GM18511 (cell line): ENCODE results near the gene HCN1.
"Not testable (repeated sequence)": the region's sequence is repeated elsewhere in the genome, so short reads cannot be mapped to it uniquely, and the experiment has no call there.

Experiments
- ATAC-seq: cut with Tn5 transposase; IDR thresholded peaks from one replicate; pipeline ENCODE4 v1.9.1; 2021; ENCODE audit warnings: mild to moderate bottlenecking, moderate library complexity; ENCODE audit not compliant: unreplicated experiment

HCN1 gene

GRCh38 chr5:45312627-45313026 is 383.6 kb downstream of the HCN1 start:
- ATAC-seq, result not testable (repeated sequence)

- no peak for ATAC-seq
These were observed 400.9 kb downstream of the HCN1 start for GRCh38 chr5:45295231-45295630.

GRCh38 chr5:45288746-45289145 is 407.4 kb downstream of the HCN1 start:
- no peak for ATAC-seq

- no peak for ATAC-seq
These were observed 411.7 kb downstream of the HCN1 start for GRCh38 chr5:45284436-45284835.

- ATAC-seq, result no peak
These were observed 415.1 kb downstream of the HCN1 start for GRCh38 chr5:45281081-45281480.

- no peak for ATAC-seq
These were observed 417.1 kb downstream of the HCN1 start for GRCh38 chr5:45279109-45279508.

- no peak for ATAC-seq
These were observed 418.3 kb downstream of the HCN1 start for GRCh38 chr5:45277860-45278259.

- ATAC-seq, result no peak
These were observed 421.9 kb downstream of the HCN1 start for GRCh38 chr5:45274241-45274640.

- ATAC-seq, result no peak
These were observed 424.6 kb downstream of the HCN1 start for GRCh38 chr5:45271626-45272025.

- no peak for ATAC-seq
These were observed 431.7 kb downstream of the HCN1 start for GRCh38 chr5:45264447-45264846.

GRCh38 chr5:45262061-45262590 is 434.1 kb downstream of the HCN1 start:
- no peak for ATAC-seq

GRCh38 chr5:45261125-45261524 is 435.1 kb downstream of the HCN1 start:
- no peak for ATAC-seq

- no peak for ATAC-seq
These were observed 435.9 kb downstream of the HCN1 start for GRCh38 chr5:45260292-45260691.

GRCh38 chr5:45252978-45253377 is 443.2 kb downstream of the HCN1 start:
- ATAC-seq, result no peak

GRCh38 chr5:45252541-45252940 is 443.6 kb downstream of the HCN1 start:
- no peak for ATAC-seq

- no peak for ATAC-seq
These were observed 470.6 kb downstream of the HCN1 start for GRCh38 chr5:45225571-45226031.

- no peak for ATAC-seq
These were observed 490.7 kb downstream of the HCN1 start for GRCh38 chr5:45205403-45205961.
